Naive thymus-derived CD4-positive, alpha-beta T cell (primary cell): ENCODE data around the gene HLCS. TPM values are rescaled to one million over a fixed set of nuclear protein-coding genes. Genes with fewer than 3 reads are reported as not detected.

Source experiments
- ATAC-seq: fragments of 150-1000 bp; cut with Tn5 transposase; 2 replicates; pipeline ENCODE4 v1.10.0; 2021; ENCODE audit warnings: mild to moderate bottlenecking, moderate library complexity
- CTCF ChIA-PET: fragments of 350-600 bp; sonication (Branson Sonifier 250); formaldehyde crosslinking; loops from one replicate; lab custom pipeline; 2021; ENCODE audit warnings: antibody characterized with exemption; lab: Charles Lee
- POLR2A ChIA-PET: fragments of 350-600 bp; sonication (Branson Sonifier 250); formaldehyde crosslinking; loops from one replicate; lab custom pipeline; 2021; ENCODE audit warnings: antibody characterized with exemption, inconsistent platforms; lab: Charles Lee
- DNase-seq, 9 donors: peaks; one replicate each; pipeline versions ENCODE4 v3.0.0 to v3.0.0-alpha.2; 2020 to 2022; ENCODE audit warnings: mixed read lengths in 1 of 9
- H3K27ac ChIP-seq: one replicate; pipeline ENCODE4 v1.7.0; 2013; ENCODE audit warnings: mild to moderate bottlenecking, low read depth, low read length, moderate library complexity
- H3K27me3 ChIP-seq, 2 donors: one replicate each; pipeline ENCODE4 v1.7.0; 2013; ENCODE audit warnings: low read length in 2 of 2, mild to moderate bottlenecking in 2 of 2, moderate library complexity in 2 of 2; ENCODE audit not compliant: control insufficient read depth in 2 of 2, insufficient read depth in 2 of 2
- H3K36me3 ChIP-seq, 3 experiments: 1 replicate in 2 of 3; 2 replicates in 1 of 3; pipeline ENCODE4 v1.7.0; 2013; ENCODE audit warnings: low read length in 3 of 3, mild to moderate bottlenecking in 3 of 3, moderate library complexity in 1 of 3; ENCODE audit not compliant: insufficient read depth in 3 of 3, control insufficient read depth in 2 of 3
- H3K4me1 ChIP-seq, 2 donors: one replicate each; pipeline ENCODE4 v1.7.0; 2013; ENCODE audit warnings: low read length in 2 of 2, mild to moderate bottlenecking in 2 of 2, moderate library complexity in 1 of 2; ENCODE audit not compliant: control insufficient read depth in 2 of 2, insufficient read depth in 2 of 2
- H3K4me3 ChIP-seq: 2 replicates; pipeline ENCODE4 v1.7.0; 2013; ENCODE audit warnings: mild to moderate bottlenecking, low read length
- H3K9me3 ChIP-seq, 3 experiments: 1 replicate in 2 of 3; 2 replicates in 1 of 3; pipeline ENCODE4 v1.7.0; 2013; ENCODE audit warnings: low read length in 3 of 3; ENCODE audit not compliant: control insufficient read depth in 2 of 3
- H3K27ac Mint-ChIP-seq, 9 donors: one replicate each; pipeline ENCODE4 v1.8.0; 2020 to 2022; ENCODE audit warnings: mixed read lengths in 9 of 9, mild to moderate bottlenecking in 8 of 9, moderate library complexity in 5 of 9, inconsistent platforms in 2 of 9
- H3K27me3 Mint-ChIP-seq, 5 donors: one replicate each; pipeline ENCODE4 v1.8.0; 2021 to 2022; ENCODE audit warnings: mixed read lengths in 5 of 5, mild to moderate bottlenecking in 1 of 5
- H3K36me3 Mint-ChIP-seq, 5 donors: one replicate each; pipeline ENCODE4 v1.8.0; 2020 to 2022; ENCODE audit warnings: mixed read lengths in 5 of 5, mild to moderate bottlenecking in 3 of 5, inconsistent platforms in 1 of 5
- H3K4me1 Mint-ChIP-seq, 7 donors: one replicate each; pipeline ENCODE4 v1.8.0; 2020 to 2022; ENCODE audit warnings: mixed read lengths in 7 of 7, mild to moderate bottlenecking in 3 of 7, inconsistent platforms in 1 of 7
- H3K4me3 Mint-ChIP-seq, 10 donors: one replicate each; pipeline ENCODE4 v1.8.0; 2020 to 2022; ENCODE audit warnings: mild to moderate bottlenecking in 10 of 10, mixed read lengths in 10 of 10, moderate library complexity in 6 of 10, inconsistent platforms in 2 of 10
- H3K9me3 Mint-ChIP-seq, 11 donors: one replicate each; pipeline ENCODE4 v1.8.0; 2020 to 2022; ENCODE audit warnings: mixed read lengths in 11 of 11, mild to moderate bottlenecking in 4 of 11, inconsistent platforms in 1 of 11, moderate library complexity in 1 of 11
- intact Hi-C, 2 donors: fragments of 100-400 bp; cut with micrococcal nuclease; formaldehyde crosslinking; loops; one replicate each; pipeline ENCODE4 v1.15.1; 2023
- polyA plus RNA-seq, 2 donors: library from polyadenylated mRNA; unstranded; fragments of 300-500 nt; fragmentation: Illumina TruSeq; gene quantifications; one replicate each; pipeline ENCODE4 v1.2.3, GENCODE V29; 2021
- total RNA-seq, 6 experiments: library from RNA in 5 of 6; stranded (reverse) in 5 of 6; gene quantifications; 1 replicate in 5 of 6; 2 replicates in 1 of 6; pipeline ENCODE4 v1.2.3 and lab custom pipeline; 2021 to 2026

Gene HLCS
- total and polyA plus RNA-seq, 7 experiments from 2014 or later = 7.0 to 19.3 (median 9.0) TPM

GRCh38 chr21:36803816-36804439 is 162.5 kb downstream of the HLCS start:
- Histone ChIP-seq H3K4me1 (no peaks in the 10 kb centered on the region), H3K9me3 (peaks cover 0 to 9% (median 0%) of the 10 kb centered on the region in 3 experiments), H3K36me3 (no peaks in the 10 kb centered on the region), H3K27me3 (no peaks in the 10 kb centered on the region), H3K27ac (no peak overlapping the region), H3K4me3 (no peak overlapping the region)
- H3K9me3 Mint-ChIP-seq = peaks cover 3 to 25% (median 10%) of the 10 kb centered on the region in 11 donors
- peaks cover 0 to 64% (median 53%) of the 10 kb centered on the region in 5 donors for H3K36me3 Mint-ChIP-seq
- ChIA-PET POLR2A (no interaction called here), CTCF (no interaction called here)
- peaks cover 0 to 2% (median 0%) of the 10 kb centered on the region in 7 donors for H3K4me1 Mint-ChIP-seq
- no peaks in the 10 kb centered on the region for H3K27me3 Mint-ChIP-seq
- DNase-seq = no peak
- no peak overlapping the region for H3K27ac Mint-ChIP-seq
- no peak for ATAC-seq
- intact Hi-C loops = no loop called here
- H3K4me3 Mint-ChIP-seq = no peak overlapping the region

- ATAC-seq (no peak), DNase-seq (no peak)
- peaks cover 5 to 33% (median 12%) of the 10 kb centered on the region in 11 donors for H3K9me3 Mint-ChIP-seq
- ChIA-PET POLR2A (no interaction called here), CTCF (interaction anchor here (0.7 kb wide), 1 partner anchor 214 kb away, joined by 5 read pairs; no protein-coding TSS in a partner anchor)
- H3K36me3 Mint-ChIP-seq = peaks cover 0 to 66% (median 60%) of the 10 kb centered on the region in 5 donors
- Histone ChIP-seq H3K4me3 (no peak overlapping the region), H3K27ac (no peak overlapping the region), H3K9me3 (peaks cover 0 to 14% (median 0%) of the 10 kb centered on the region in 3 experiments), H3K36me3 (no peaks in the 10 kb centered on the region), H3K4me1 (no peaks in the 10 kb centered on the region), H3K27me3 (no peaks in the 10 kb centered on the region)
- intact Hi-C loops = no loop called here
- H3K4me3 Mint-ChIP-seq = no peak overlapping the region
- no peak overlapping the region for H3K27ac Mint-ChIP-seq
- H3K27me3 Mint-ChIP-seq = no peaks in the 10 kb centered on the region
- peaks cover 0 to 2% (median 0%) of the 10 kb centered on the region in 7 donors for H3K4me1 Mint-ChIP-seq
Observed at GRCh38 chr21:36803051-36803645, 163.3 kb downstream of the HLCS start.

- H3K9me3 ChIP-seq = peaks cover 0 to 20% (median 0%) of the 10 kb centered on the region in 3 experiments
- POLR2A ChIA-PET = no interaction called here
- Mint-ChIP-seq H3K4me1 (no peaks in the 10 kb centered on the region), H3K4me3 (no peak overlapping the region), H3K27me3 (no peaks in the 10 kb centered on the region), H3K36me3 (peaks cover 4 to 75% (median 61%) of the 10 kb centered on the region in 5 donors), H3K27ac (no peak overlapping the region), H3K9me3 (peaks cover 10 to 57% (median 20%) of the 10 kb centered on the region in 11 donors)
- DNase-seq (no peak), ATAC-seq (no peak)
- H3K36me3 ChIP-seq = no peaks in the 10 kb centered on the region
- intact Hi-C loops = no loop called here
- no peak overlapping the region for H3K27ac ChIP-seq
- CTCF ChIA-PET = no interaction called here
- no peaks in the 10 kb centered on the region for H3K4me1 ChIP-seq
- H3K27me3 ChIP-seq = no peaks in the 10 kb centered on the region
- H3K4me3 ChIP-seq = no peak overlapping the region
Observed at GRCh38 chr21:36800734-36801133, 165.7 kb downstream of the HLCS start.

DNA sequence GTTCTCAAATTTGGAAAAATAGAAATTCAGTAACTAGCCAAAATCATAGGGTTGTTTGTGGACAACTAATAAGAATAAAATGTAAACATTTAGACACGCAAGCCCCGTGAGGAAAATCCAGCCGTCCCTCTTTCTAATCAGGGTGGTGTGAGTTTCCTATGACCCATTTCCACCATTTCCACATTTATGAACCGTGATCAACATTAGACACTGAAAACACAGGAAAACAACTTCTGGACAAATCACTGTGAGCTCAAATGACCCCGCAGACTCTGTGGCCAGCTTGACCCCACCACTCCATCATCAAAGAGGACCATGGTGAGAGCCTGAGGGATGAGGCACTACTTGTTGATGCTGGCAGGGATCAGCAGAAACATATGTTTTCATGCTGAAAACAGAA is 166.6 kb downstream of the HLCS start:
- Mint-ChIP-seq H3K9me3 (peaks cover 10 to 61% (median 20%) of the 10 kb centered on the region in 11 donors), H3K4me1 (no peaks in the 10 kb centered on the region), H3K27me3 (no peaks in the 10 kb centered on the region), H3K4me3 (no peak overlapping the region), H3K36me3 (peaks cover 4 to 77% (median 59%) of the 10 kb centered on the region in 5 donors), H3K27ac (no peak overlapping the region)
- no peaks in the 10 kb centered on the region for H3K4me1 ChIP-seq
- no peaks in the 10 kb centered on the region for H3K27me3 ChIP-seq
- intact Hi-C loops = no loop called here
- ChIA-PET POLR2A (no interaction called here), CTCF (no interaction called here)
- H3K9me3 ChIP-seq = peaks cover 0 to 20% (median 0%) of the 10 kb centered on the region in 3 experiments
- H3K4me3 ChIP-seq = no peak overlapping the region
- DNase-seq (no peak), ATAC-seq (no peak)
- H3K36me3 ChIP-seq = no peaks in the 10 kb centered on the region
- H3K27ac ChIP-seq = no peak overlapping the region

DNA sequence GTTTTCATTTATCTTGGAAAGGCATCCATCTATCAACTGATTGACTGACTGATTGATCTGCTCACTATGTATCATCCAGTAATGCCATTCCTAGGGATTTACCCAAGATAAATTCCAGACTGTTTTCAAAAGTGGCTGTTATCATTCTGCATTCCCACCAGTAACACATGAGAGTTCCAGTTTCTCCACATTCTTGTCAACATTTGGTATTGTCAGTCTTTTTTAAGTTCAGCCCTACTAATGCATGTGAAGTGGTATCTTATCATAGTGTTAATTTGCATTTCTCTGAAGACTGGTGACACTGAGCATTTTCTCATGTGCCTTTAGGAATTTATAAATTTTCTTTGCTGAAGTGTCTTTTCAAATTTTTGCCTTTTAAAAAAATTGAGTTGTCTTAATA is 168.0 kb downstream of the HLCS start:
- Histone ChIP-seq H3K9me3 (peaks cover 0 to 20% (median 0%) of the 10 kb centered on the region in 3 experiments), H3K27ac (no peak overlapping the region), H3K4me3 (no peak overlapping the region), H3K27me3 (no peaks in the 10 kb centered on the region), H3K36me3 (no peaks in the 10 kb centered on the region), H3K4me1 (no peaks in the 10 kb centered on the region)
- Mint-ChIP-seq H3K9me3 (peaks cover 10 to 64% (median 21%) of the 10 kb centered on the region in 11 donors), H3K36me3 (peaks cover 4 to 73% (median 55%) of the 10 kb centered on the region in 5 donors), H3K4me1 (peaks cover 0 to 7% (median 0%) of the 10 kb centered on the region in 7 donors), H3K4me3 (no peak overlapping the region), H3K27me3 (no peaks in the 10 kb centered on the region), H3K27ac (no peak overlapping the region)
- CTCF ChIA-PET = no interaction called here
- ATAC-seq = no peak
- POLR2A ChIA-PET = no interaction called here
- intact Hi-C loops = no loop called here
- DNase-seq = no peak

DNA sequence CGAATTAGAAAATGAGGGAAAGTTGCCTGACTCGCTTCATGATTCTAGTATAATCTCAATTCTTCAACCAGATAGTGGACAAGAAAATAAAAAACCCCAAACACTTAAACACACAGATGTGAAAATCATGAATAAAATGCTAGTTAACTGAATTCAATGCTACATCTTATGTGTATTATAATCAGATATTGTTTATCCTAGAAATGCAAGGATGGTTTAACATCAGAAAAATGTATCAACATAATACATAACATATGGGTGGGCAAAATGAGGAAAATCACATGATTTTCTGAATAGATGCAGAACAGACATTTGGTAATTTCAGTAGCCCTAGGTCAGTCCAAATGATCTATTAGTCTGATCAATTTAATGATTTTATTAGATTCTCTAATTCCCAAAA is 170.4 kb downstream of the HLCS start:
- H3K4me3 Mint-ChIP-seq = no peak overlapping the region
- no peaks in the 10 kb centered on the region for H3K4me1 ChIP-seq

More for the DNA sequence above, 170.4 kb downstream of the HLCS start:
- CTCF ChIA-PET = no interaction called here
- Mint-ChIP-seq H3K4me1 (peaks cover 0 to 7% (median 0%) of the 10 kb centered on the region in 7 donors), H3K36me3 (peaks cover 4 to 63% (median 42%) of the 10 kb centered on the region in 5 donors), H3K27me3 (no peaks in the 10 kb centered on the region), H3K9me3 (peaks cover 10 to 60% (median 21%) of the 10 kb centered on the region in 11 donors), H3K27ac (no peak overlapping the region)
- no peak overlapping the region for H3K27ac ChIP-seq
- H3K27me3 ChIP-seq = no peaks in the 10 kb centered on the region
- no peaks in the 10 kb centered on the region for H3K36me3 ChIP-seq
- intact Hi-C loops = no loop called here
- peaks cover 0 to 20% (median 0%) of the 10 kb centered on the region in 3 experiments for H3K9me3 ChIP-seq
- DNase-seq (no peak), ATAC-seq (no peak)
- POLR2A ChIA-PET = no interaction called here
- H3K4me3 ChIP-seq = no peak overlapping the region
